Measurements from ENCODE around the gene PLA2G4A.

- no peak for TF ChIP-seq POLR2AphosphoS5 (IDR thresholded peaks at IDR 0.05; ENCODE audit: borderline replicate concordance, low read depth, low read length)
- no peak for TF ChIP-seq EZH2 (IDR thresholded peaks at IDR 0.05)
- TF ChIP-seq FOXP2 (optimal IDR thresholded peaks at IDR 0.05; ENCODE audit: control extremely low read depth, extremely low read length, insufficient read depth), result no peak
Observed at GRCh38 chr1:186985889-186986491, 157.2 kb downstream of the PLA2G4A start.

Data from SK-N-MC (cell line).